Kidney epithelial cell (primary cell): Measurements from ENCODE around the gene POLR1A. TPM values are rescaled to one million over a fixed set of nuclear protein-coding genes. Genes with fewer than 3 reads are reported as not detected.

Experiments
- DNase-seq: peaks from one replicate; pipeline ENCODE4 v3.0.0-alpha.2; 2010; ENCODE audit warnings: low read depth
- H3K27me3 ChIP-seq: 2 replicates; pipeline ENCODE4 v1.6.0; 2011; ENCODE audit warnings: low read length; ENCODE audit not compliant: control insufficient read depth, insufficient read depth
- H3K36me3 ChIP-seq: 2 replicates; pipeline ENCODE4 v1.5.1; 2011; ENCODE audit warnings: low read length; ENCODE audit not compliant: control insufficient read depth, insufficient read depth
- H3K4me3 ChIP-seq: 2 replicates; pipeline ENCODE4 v1.5.1; 2011; ENCODE audit warnings: low read depth, mild to moderate bottlenecking, control low read depth, low read length
- total RNA-seq: library from RNA; depleted of rRNA; stranded (reverse); fragments of >200 nt; gene quantifications from 2 replicates; pipeline ENCODE4 v1.2.3, GENCODE V29; 2015
- TF ChIP-seq, protein P1 (sequence below): IDR thresholded peaks from 2 replicates; pipeline ENCODE4 v1.5.1; 2011; ENCODE audit warnings: mild to moderate bottlenecking, moderate library complexity, low read length, control low read depth, inconsistent platforms; ENCODE audit not compliant: insufficient read depth, poor library complexity, severe bottlenecking

The POLR1A gene
- total RNA-seq, 1 donor from 2014 or later, result 33.7 TPM

DNA sequence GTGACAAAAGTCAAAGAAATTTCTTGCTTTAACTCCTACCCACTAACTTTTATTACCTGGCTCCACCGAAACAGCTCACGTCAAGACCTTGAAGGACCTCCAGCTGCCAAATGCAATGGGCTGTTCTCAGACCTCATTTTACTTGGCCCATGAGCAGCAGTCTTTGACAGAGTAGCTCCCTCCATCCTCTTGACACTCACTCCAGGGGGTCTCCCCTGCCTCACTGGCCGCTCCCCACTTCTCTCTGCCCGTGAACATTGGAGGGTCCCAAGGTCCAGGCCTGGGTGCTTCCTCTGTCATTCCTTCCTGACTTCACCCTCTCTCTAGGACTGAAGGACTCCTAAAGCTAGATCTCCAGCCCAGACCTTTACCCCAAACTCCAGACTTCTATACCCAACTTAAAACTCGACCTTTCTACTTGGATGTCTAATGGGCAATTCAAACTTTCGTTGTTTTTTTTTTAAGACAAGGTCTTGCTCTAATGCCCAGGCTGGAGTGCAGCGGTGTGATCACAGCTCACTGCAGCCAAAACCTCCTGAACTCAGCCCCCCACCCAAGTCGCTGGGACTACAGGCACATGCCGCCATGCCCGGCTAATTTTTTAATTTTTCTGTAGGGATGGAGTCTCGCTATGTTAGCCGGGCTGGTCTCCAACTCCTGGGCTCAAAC lies 124.0 kb downstream of the POLR1A start:
- Histone ChIP-seq H3K27me3 (no peaks in the 10 kb centered on the region), H3K36me3 (no peaks in the 10 kb centered on the region), H3K4me3 (no peak overlapping the region)
- TF ChIP-seq, protein P1, sequence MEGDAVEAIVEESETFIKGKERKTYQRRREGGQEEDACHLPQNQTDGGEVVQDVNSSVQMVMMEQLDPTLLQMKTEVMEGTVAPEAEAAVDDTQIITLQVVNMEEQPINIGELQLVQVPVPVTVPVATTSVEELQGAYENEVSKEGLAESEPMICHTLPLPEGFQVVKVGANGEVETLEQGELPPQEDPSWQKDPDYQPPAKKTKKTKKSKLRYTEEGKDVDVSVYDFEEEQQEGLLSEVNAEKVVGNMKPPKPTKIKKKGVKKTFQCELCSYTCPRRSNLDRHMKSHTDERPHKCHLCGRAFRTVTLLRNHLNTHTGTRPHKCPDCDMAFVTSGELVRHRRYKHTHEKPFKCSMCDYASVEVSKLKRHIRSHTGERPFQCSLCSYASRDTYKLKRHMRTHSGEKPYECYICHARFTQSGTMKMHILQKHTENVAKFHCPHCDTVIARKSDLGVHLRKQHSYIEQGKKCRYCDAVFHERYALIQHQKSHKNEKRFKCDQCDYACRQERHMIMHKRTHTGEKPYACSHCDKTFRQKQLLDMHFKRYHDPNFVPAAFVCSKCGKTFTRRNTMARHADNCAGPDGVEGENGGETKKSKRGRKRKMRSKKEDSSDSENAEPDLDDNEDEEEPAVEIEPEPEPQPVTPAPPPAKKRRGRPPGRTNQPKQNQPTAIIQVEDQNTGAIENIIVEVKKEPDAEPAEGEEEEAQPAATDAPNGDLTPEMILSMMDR, result no peak
- no peak for DNase-seq

DNA sequence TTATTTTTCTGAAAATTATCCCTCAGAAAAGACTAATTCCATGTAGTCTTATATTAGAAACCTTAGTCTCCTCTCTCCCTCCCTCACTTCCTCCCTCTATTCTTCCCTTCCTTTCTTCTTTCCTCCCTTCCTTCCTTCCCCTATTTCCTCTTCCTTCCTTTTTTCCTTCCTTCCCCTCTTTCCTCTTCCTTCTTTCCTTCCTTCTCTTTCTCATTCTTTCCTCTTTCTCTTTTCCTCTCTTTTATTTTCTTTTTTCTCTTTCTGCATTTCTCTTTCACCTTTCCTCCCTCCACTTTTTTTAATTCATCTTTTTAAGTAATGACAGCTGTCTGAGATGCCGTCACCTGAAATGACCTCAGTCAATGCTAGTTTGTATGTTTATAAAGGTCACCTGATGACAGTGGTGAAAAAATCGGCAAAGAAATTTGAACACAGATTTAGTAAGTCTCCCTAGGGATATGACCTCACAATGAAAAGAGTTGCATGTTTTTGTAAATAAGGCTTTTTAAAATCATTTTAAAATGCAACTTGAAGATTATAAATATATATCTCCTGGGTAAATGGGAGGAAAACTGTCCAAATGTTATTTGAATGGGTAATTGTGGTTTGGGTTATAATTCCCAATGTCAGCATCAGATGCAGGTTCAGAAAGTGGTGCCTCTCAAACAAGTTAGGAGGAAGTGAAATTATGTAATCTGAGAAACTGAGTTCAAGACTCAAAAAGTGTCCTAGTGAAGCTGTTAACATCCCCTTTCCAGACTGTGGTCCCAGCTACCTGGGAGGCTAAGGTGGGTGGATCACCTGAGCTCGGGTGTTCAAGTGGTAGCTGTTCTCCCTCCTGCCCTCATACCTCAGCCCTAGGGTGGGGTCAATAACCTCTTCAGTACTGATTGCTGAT lies 126.6 kb downstream of the POLR1A start:
- Histone ChIP-seq H3K4me3 (no peak overlapping the region), H3K36me3 (no peaks in the 10 kb centered on the region), H3K27me3 (no peaks in the 10 kb centered on the region)
- DNase-seq, result no peak
- TF ChIP-seq, protein P1, result no peak

- Histone ChIP-seq H3K36me3 (no peaks in the 10 kb centered on the region), H3K27me3 (no peaks in the 10 kb centered on the region), H3K4me3 (no peak overlapping the region)
- DNase-seq, result no peak
- TF ChIP-seq, protein P1, result no peak
Observed at GRCh38 chr2:85976106-85976920, 129.4 kb downstream of the POLR1A start.

GRCh38 chr2:85975581-85975980 lies 130.1 kb downstream of the POLR1A start:
- Histone ChIP-seq H3K27me3 (no peaks in the 10 kb centered on the region), H3K4me3 (no peak overlapping the region), H3K36me3 (no peaks in the 10 kb centered on the region)
- TF ChIP-seq, protein P1, result no peak
- no peak for DNase-seq

- Histone ChIP-seq H3K4me3 (no peak overlapping the region), H3K36me3 (no peaks in the 10 kb centered on the region), H3K27me3 (no peaks in the 10 kb centered on the region)
- DNase-seq, result no peak
- TF ChIP-seq, protein P1, result no peak
Observed at GRCh38 chr2:85974390-85974789, 131.3 kb downstream of the POLR1A start.
